HEK293 (cell line): Measurements from ENCODE around the gene PKLR.
A peak's percentile ranks its signal among the peaks of the same experiment; 100 is the strongest.

Experiments used
- EGR2 ChIP-seq: fragments of 450-650 bp; formaldehyde crosslinking; IDR thresholded peaks from 2 replicates; pipeline ENCODE4 v1.5.1; 2016; ENCODE audit warnings: low read depth, missing biosample characterization, missing genetic modification characterization
- HOXA7 ChIP-seq: sonication (generic); formaldehyde crosslinking; IDR thresholded peaks from 2 replicates; pipeline ENCODE4 v1.8.1; 2022; ENCODE audit warnings: missing genetic modification reagents, borderline replicate concordance
- HOXD13 ChIP-seq: sonication (generic); formaldehyde crosslinking; IDR thresholded peaks from 2 replicates; pipeline ENCODE4 v1.8.0; 2022; ENCODE audit warnings: missing genetic modification reagents, borderline replicate concordance
- MYNN ChIP-seq: fragments of 450-650 bp; formaldehyde crosslinking; IDR thresholded peaks from 2 replicates; pipeline ENCODE4 v1.5.1; 2016; ENCODE audit warnings: missing biosample characterization, missing genetic modification characterization, borderline replicate concordance
- SCRT2 ChIP-seq: fragments of 450-650 bp; formaldehyde crosslinking; IDR thresholded peaks from 2 replicates; pipeline ENCODE4 v1.5.1; 2016; ENCODE audit warnings: missing biosample characterization, missing genetic modification characterization
- TCF7L2 ChIP-seq: IDR thresholded peaks from 2 replicates; pipeline ENCODE4 v1.6.1; 2011; ENCODE audit warnings: low read depth, mild to moderate bottlenecking, inconsistent platforms, low read length, moderate library complexity, borderline replicate concordance
- YY2 ChIP-seq: fragments of 450-650 bp; formaldehyde crosslinking; IDR thresholded peaks from 2 replicates; pipeline ENCODE4 v1.5.1; 2016; ENCODE audit warnings: missing biosample characterization, missing genetic modification characterization
- ZBTB8A ChIP-seq: fragments of 450-650 bp; formaldehyde crosslinking; IDR thresholded peaks from 2 replicates; pipeline ENCODE4 v1.5.1; 2016; ENCODE audit warnings: missing biosample characterization, missing genetic modification characterization
- ZIC2 ChIP-seq: fragments of 450-650 bp; formaldehyde crosslinking; IDR thresholded peaks from 2 replicates; pipeline ENCODE4 v1.5.1; 2016; ENCODE audit warnings: missing biosample characterization, missing genetic modification characterization
- ZNF146 ChIP-seq: fragments of 450-650 bp; formaldehyde crosslinking; IDR thresholded peaks from 2 replicates; pipeline ENCODE4 v1.5.1; 2016; ENCODE audit warnings: missing biosample characterization, missing genetic modification characterization
- ZNF24 ChIP-seq: fragments of 450-650 bp; formaldehyde crosslinking; IDR thresholded peaks from 2 replicates; pipeline ENCODE4 v1.5.1; 2016; ENCODE audit warnings: missing biosample characterization, missing genetic modification characterization
- ZNF292 ChIP-seq: fragments of 450-650 bp; formaldehyde crosslinking; IDR thresholded peaks from 2 replicates; pipeline ENCODE4 v1.5.1; 2016; ENCODE audit warnings: low read depth, missing biosample characterization, missing genetic modification characterization, borderline replicate concordance
- ZNF37A ChIP-seq: fragments of 450-650 bp; IDR thresholded peaks from 2 replicates; pipeline ENCODE4 v1.5.1; 2018; ENCODE audit warnings: missing biosample characterization, missing genetic modification characterization
- ZNF423 ChIP-seq: fragments of 450-650 bp; formaldehyde crosslinking; IDR thresholded peaks from 2 replicates; pipeline ENCODE4 v1.5.1; 2016; ENCODE audit warnings: missing biosample characterization, missing genetic modification characterization
- ZNF473 ChIP-seq: fragments of 450-650 bp; formaldehyde crosslinking; IDR thresholded peaks from 2 replicates; pipeline ENCODE4 v1.5.1; 2017; ENCODE audit warnings: missing biosample characterization, missing genetic modification characterization
- ZNF48 ChIP-seq: fragments of 450-650 bp; formaldehyde crosslinking; IDR thresholded peaks from 2 replicates; pipeline ENCODE4 v1.5.1; 2016; ENCODE audit warnings: missing biosample characterization, missing genetic modification characterization
- ZNF529 ChIP-seq: fragments of 450-650 bp; formaldehyde crosslinking; IDR thresholded peaks from 2 replicates; pipeline ENCODE4 v1.5.1; 2017; ENCODE audit warnings: missing genetic modification characterization, missing biosample characterization; ENCODE audit not compliant: insufficient replicate concordance
- ZNF549 ChIP-seq: fragments of 450-650 bp; IDR thresholded peaks from 2 replicates; pipeline ENCODE4 v1.5.1; 2018; ENCODE audit warnings: missing biosample characterization, missing genetic modification characterization, mild to moderate bottlenecking, inconsistent platforms, moderate library complexity
- ZNF555 ChIP-seq: fragments of 450-650 bp; formaldehyde crosslinking; conservative IDR thresholded peaks from 2 replicates; pipeline ENCODE4 v1.5.1; 2017; ENCODE audit warnings: missing biosample characterization, mild to moderate bottlenecking, missing genetic modification characterization, inconsistent platforms
- ZNF610 ChIP-seq: fragments of 450-650 bp; formaldehyde crosslinking; IDR thresholded peaks from 2 replicates; pipeline ENCODE4 v1.5.1; 2016; ENCODE audit warnings: missing biosample characterization, missing genetic modification characterization, borderline replicate concordance
- ZNF658 ChIP-seq: fragments of 450-650 bp; formaldehyde crosslinking; IDR thresholded peaks from 2 replicates; pipeline ENCODE4; 2016; ENCODE audit warnings: missing biosample characterization, missing genetic modification characterization
- ZNF660 ChIP-seq: fragments of 450-650 bp; IDR thresholded peaks from 2 replicates; pipeline ENCODE4 v1.5.1; 2018; ENCODE audit warnings: missing biosample characterization, mild to moderate bottlenecking, missing genetic modification characterization
- ZNF670 ChIP-seq: fragments of 450-650 bp; formaldehyde crosslinking; IDR thresholded peaks from 2 replicates; pipeline ENCODE4 v1.5.1; 2016; ENCODE audit warnings: missing biosample characterization, missing genetic modification characterization, low read depth
- TF ChIP-seq, protein P1 (sequence below): fragments of 450-650 bp; formaldehyde crosslinking; IDR thresholded peaks from 2 replicates; pipeline ENCODE4 v1.5.1; 2016; ENCODE audit warnings: missing biosample characterization, missing genetic modification characterization
- TF ChIP-seq, protein P2 (sequence below): fragments of 450-650 bp; formaldehyde crosslinking; IDR thresholded peaks from 2 replicates; pipeline ENCODE4 v1.5.1; 2016; ENCODE audit warnings: missing biosample characterization, missing genetic modification characterization
- TF ChIP-seq, protein P3 (sequence below): fragments of 450-650 bp; formaldehyde crosslinking; conservative IDR thresholded peaks from 2 replicates; pipeline ENCODE4 v1.5.1; 2016; ENCODE audit warnings: low read depth, missing biosample characterization, missing genetic modification characterization
- TF ChIP-seq, protein P4 (sequence below): fragments of 450-650 bp; formaldehyde crosslinking; IDR thresholded peaks from 2 replicates; pipeline ENCODE4 v1.5.1; 2016; ENCODE audit warnings: missing biosample characterization, missing genetic modification characterization
- TF ChIP-seq, protein P5 (sequence below): sonication (generic); formaldehyde crosslinking; IDR thresholded peaks from 2 replicates; pipeline ENCODE4 v1.8.1; 2022; ENCODE audit warnings: mild to moderate bottlenecking, moderate library complexity, missing genetic modification reagents
- TF ChIP-seq, protein P6 (sequence below): fragments of 450-650 bp; formaldehyde crosslinking; IDR thresholded peaks from 2 replicates; pipeline ENCODE4 v1.5.1; 2017; ENCODE audit warnings: missing biosample characterization, mild to moderate bottlenecking, missing genetic modification characterization, moderate library complexity

PKLR gene

DNA sequence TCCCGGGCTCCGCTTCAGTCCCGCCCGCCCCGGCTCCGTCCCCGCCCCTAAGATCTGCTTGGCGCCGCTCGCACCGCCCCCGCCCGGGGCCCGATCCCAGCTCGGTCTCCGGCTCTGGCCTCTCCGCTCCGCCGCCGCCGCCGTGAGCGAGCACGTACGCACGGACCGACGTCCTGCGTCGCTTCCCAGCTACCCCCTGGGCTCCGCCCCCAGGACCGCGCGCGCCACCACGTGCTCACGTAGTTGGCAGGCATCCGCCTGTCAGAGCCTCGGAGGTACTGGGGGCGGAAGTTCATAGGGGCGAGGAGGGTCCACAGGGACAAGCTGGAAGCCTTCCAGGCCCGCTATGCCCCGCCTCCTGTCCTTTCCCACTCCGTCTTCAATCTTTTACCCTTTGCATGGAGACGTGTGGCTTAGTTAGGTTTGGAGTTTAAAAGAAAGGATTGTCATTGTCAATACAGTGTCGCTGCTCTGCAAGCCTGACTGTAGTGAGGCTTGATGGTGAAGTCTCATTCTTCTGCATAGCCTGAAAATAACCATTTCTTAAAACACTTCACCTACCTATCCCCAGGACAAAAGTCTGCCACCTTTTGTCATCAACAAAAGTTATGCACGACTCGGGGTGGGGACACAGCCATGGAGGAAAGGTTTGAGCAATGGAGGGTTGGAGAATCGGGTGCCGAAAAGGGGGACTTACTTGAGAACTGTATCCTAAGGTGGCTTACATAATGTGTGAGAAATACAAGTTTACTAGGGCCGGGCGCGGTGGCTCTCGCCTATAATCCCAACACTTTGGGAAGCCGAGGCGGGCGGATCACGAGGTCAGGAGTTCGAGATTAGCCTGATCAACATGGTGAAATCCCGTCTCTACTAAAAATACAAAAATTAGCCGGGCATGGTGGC lies 27.6 kb downstream of the PKLR start, which contains the start of gene CLK2 (continued):
- no peak for TF ChIP-seq ZNF670 (tag by site-specific recombination)
- no peak for TF ChIP-seq ZNF529
- no peak for TF ChIP-seq YY2 (tag by site-specific recombination)
- peak; percentile 34; the same call in 1 of the 2 replicates for TF ChIP-seq ZIC2 (tag by site-specific recombination)
- no peak for TF ChIP-seq MYNN (tag by site-specific recombination)
- TF ChIP-seq, protein P1, sequence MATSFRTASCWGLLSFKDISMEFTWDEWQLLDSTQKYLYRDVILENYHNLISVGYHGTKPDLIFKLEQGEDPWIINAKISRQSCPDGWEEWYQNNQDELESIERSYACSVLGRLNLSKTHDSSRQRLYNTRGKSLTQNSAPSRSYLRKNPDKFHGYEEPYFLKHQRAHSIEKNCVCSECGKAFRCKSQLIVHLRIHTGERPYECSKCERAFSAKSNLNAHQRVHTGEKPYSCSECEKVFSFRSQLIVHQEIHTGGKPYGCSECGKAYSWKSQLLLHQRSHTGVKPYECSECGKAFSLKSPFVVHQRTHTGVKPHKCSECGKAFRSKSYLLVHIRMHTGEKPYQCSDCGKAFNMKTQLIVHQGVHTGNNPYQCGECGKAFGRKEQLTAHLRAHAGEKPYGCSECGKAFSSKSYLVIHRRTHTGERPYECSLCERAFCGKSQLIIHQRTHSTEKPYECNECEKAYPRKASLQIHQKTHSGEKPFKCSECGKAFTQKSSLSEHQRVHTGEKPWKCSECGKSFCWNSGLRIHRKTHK (tag by site-specific recombination): no peak
- no peak for TF ChIP-seq HOXD13 (CRISPR knock-in tag)
- no peak for TF ChIP-seq ZNF658
- TF ChIP-seq, protein P2, sequence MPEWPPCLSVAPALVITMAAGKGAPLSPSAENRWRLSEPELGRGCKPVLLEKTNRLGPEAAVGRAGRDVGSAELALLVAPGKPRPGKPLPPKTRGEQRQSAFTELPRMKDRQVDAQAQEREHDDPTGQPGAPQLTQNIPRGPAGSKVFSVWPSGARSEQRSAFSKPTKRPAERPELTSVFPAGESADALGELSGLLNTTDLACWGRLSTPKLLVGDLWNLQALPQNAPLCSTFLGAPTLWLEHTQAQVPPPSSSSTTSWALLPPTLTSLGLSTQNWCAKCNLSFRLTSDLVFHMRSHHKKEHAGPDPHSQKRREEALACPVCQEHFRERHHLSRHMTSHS: no peak
- no peak for TF ChIP-seq ZNF292
- no peak for TF ChIP-seq ZNF549
- TF ChIP-seq SCRT2: no peak
- no peak for TF ChIP-seq ZNF24 (tag by site-specific recombination)
- no peak for TF ChIP-seq ZNF555 (tag by site-specific recombination)
- TF ChIP-seq, protein P3, sequence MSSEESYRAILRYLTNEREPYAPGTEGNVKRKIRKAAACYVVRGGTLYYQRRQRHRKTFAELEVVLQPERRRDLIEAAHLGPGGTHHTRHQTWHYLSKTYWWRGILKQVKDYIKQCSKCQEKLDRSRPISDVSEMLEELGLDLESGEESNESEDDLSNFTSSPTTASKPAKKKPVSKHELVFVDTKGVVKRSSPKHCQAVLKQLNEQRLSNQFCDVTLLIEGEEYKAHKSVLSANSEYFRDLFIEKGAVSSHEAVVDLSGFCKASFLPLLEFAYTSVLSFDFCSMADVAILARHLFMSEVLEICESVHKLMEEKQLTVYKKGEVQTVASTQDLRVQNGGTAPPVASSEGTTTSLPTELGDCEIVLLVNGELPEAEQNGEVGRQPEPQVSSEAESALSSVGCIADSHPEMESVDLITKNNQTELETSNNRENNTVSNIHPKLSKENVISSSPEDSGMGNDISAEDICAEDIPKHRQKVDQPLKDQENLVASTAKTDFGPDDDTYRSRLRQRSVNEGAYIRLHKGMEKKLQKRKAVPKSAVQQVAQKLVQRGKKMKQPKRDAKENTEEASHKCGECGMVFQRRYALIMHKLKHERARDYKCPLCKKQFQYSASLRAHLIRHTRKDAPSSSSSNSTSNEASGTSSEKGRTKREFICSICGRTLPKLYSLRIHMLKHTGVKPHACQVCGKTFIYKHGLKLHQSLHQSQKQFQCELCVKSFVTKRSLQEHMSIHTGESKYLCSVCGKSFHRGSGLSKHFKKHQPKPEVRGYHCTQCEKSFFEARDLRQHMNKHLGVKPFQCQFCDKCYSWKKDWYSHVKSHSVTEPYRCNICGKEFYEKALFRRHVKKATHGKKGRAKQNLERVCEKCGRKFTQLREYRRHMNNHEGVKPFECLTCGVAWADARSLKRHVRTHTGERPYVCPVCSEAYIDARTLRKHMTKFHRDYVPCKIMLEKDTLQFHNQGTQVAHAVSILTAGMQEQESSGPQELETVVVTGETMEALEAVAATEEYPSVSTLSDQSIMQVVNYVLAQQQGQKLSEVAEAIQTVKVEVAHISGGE (tag by site-specific recombination): 0 out of 2 replicates have a peak, but pooled peaks have one; percentile 5
- TF ChIP-seq, protein P4, sequence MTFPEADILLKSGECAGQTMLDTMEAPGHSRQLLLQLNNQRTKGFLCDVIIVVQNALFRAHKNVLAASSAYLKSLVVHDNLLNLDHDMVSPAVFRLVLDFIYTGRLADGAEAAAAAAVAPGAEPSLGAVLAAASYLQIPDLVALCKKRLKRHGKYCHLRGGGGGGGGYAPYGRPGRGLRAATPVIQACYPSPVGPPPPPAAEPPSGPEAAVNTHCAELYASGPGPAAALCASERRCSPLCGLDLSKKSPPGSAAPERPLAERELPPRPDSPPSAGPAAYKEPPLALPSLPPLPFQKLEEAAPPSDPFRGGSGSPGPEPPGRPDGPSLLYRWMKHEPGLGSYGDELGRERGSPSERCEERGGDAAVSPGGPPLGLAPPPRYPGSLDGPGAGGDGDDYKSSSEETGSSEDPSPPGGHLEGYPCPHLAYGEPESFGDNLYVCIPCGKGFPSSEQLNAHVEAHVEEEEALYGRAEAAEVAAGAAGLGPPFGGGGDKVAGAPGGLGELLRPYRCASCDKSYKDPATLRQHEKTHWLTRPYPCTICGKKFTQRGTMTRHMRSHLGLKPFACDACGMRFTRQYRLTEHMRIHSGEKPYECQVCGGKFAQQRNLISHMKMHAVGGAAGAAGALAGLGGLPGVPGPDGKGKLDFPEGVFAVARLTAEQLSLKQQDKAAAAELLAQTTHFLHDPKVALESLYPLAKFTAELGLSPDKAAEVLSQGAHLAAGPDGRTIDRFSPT (tag by site-specific recombination): peak; percentile 95
- TF ChIP-seq ZNF37A (tag by site-specific recombination): no peak
- TF ChIP-seq ZNF610 (tag by site-specific recombination): no peak
- TF ChIP-seq, protein P5, sequence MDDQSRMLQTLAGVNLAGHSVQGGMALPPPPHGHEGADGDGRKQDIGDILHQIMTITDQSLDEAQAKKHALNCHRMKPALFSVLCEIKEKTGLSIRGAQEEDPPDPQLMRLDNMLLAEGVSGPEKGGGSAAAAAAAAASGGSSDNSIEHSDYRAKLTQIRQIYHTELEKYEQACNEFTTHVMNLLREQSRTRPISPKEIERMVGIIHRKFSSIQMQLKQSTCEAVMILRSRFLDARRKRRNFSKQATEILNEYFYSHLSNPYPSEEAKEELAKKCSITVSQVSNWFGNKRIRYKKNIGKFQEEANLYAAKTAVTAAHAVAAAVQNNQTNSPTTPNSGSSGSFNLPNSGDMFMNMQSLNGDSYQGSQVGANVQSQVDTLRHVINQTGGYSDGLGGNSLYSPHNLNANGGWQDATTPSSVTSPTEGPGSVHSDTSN (CRISPR knock-in tag): no peak
- no peak for TF ChIP-seq ZNF48 (tag by site-specific recombination)
- TF ChIP-seq ZNF423 (tag by site-specific recombination): no peak
- TF ChIP-seq, protein P6, sequence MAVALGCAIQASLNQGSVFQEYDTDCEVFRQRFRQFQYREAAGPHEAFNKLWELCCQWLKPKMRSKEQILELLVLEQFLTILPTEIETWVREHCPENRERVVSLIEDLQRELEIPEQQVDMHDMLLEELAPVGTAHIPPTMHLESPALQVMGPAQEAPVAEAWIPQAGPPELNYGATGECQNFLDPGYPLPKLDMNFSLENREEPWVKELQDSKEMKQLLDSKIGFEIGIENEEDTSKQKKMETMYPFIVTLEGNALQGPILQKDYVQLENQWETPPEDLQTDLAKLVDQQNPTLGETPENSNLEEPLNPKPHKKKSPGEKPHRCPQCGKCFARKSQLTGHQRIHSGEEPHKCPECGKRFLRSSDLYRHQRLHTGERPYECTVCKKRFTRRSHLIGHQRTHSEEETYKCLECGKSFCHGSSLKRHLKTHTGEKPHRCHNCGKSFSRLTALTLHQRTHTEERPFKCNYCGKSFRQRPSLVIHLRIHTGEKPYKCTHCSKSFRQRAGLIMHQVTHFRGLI: no peak
- TF ChIP-seq EGR2 (tag by site-specific recombination): no peak
- TF ChIP-seq ZNF473 (tag by site-specific recombination): no peak
- no peak; the same call in 1 of the 2 replicates for TF ChIP-seq ZNF660 (tag by site-specific recombination)
- TF ChIP-seq ZBTB8A (tag by site-specific recombination): peak; percentile 11; the same call in 1 of the 2 replicates
- no peak for TF ChIP-seq TCF7L2
- TF ChIP-seq HOXA7 (CRISPR knock-in tag): no peak
- no peak for TF ChIP-seq ZNF146 (tag by site-specific recombination)
